WTC11 (cell line): Measurements from ENCODE around the gene IL11RA.

Source experiments
- AFF4 ChIP-seq: sonication (generic); formaldehyde crosslinking; IDR thresholded peaks from 2 replicates; pipeline ENCODE4 v1.8.1; 2023; ENCODE audit warnings: mild to moderate bottlenecking, missing genetic modification reagents, borderline replicate concordance
- CREB1 ChIP-seq: sonication (generic); formaldehyde crosslinking; IDR thresholded peaks from 2 replicates; pipeline ENCODE4 v1.8.0; 2023; ENCODE audit warnings: mild to moderate bottlenecking, missing genetic modification reagents
- ESRRA ChIP-seq: sonication (generic); formaldehyde crosslinking; IDR thresholded peaks from 2 replicates; pipeline ENCODE4 v1.8.1; 2022; ENCODE audit warnings: mild to moderate bottlenecking, missing genetic modification reagents, borderline replicate concordance
- FOXJ3 ChIP-seq: sonication (generic); formaldehyde crosslinking; IDR thresholded peaks from 2 replicates; pipeline ENCODE4 v1.9.0; 2021; ENCODE audit warnings: missing genetic modification reagents, mild to moderate bottlenecking, borderline replicate concordance
- JAZF1 ChIP-seq: fragments of 250-450 bp; sonication (Bioruptor Pico); IDR thresholded peaks from 2 replicates; pipeline ENCODE4 v1.9.0; 2021; ENCODE audit warnings: moderate library complexity, mild to moderate bottlenecking, inconsistent platforms
- JUN ChIP-seq: sonication (generic); formaldehyde crosslinking; IDR thresholded peaks from 2 replicates; pipeline ENCODE4 v1.8.0; 2023; ENCODE audit warnings: mild to moderate bottlenecking, missing genetic modification reagents
- NFYB ChIP-seq: sonication (generic); formaldehyde crosslinking; conservative IDR thresholded peaks from 2 replicates; pipeline ENCODE4 v1.8.0; 2022; ENCODE audit warnings: low read depth, missing genetic modification reagents
- RELA ChIP-seq: sonication (generic); formaldehyde crosslinking; IDR thresholded peaks from 2 replicates; pipeline ENCODE4 v1.8.1; 2022; ENCODE audit warnings: missing genetic modification reagents, mild to moderate bottlenecking, borderline replicate concordance
- SMAD3 ChIP-seq: sonication (generic); formaldehyde crosslinking; IDR thresholded peaks from 2 replicates; pipeline ENCODE4 v1.8.0; 2022; ENCODE audit warnings: missing genetic modification reagents, mild to moderate bottlenecking, borderline replicate concordance
- TEAD1 ChIP-seq: sonication (generic); formaldehyde crosslinking; IDR thresholded peaks from 2 replicates; pipeline ENCODE4 v1.8.0; 2022; ENCODE audit warnings: mild to moderate bottlenecking, missing genetic modification reagents
- USF2 ChIP-seq: sonication (generic); formaldehyde crosslinking; IDR thresholded peaks from 2 replicates; pipeline ENCODE4 v1.8.1; 2023; ENCODE audit warnings: mild to moderate bottlenecking, missing genetic modification reagents, moderate library complexity
- ZNF232 ChIP-seq: sonication (generic); formaldehyde crosslinking; IDR thresholded peaks from 2 replicates; pipeline ENCODE4 v1.8.0; 2022; ENCODE audit warnings: mild to moderate bottlenecking, missing genetic modification reagents
- TF ChIP-seq, protein P1 (sequence below): fragments of 200-600 bp; IDR thresholded peaks from 2 replicates; pipeline ENCODE4 v1.8.0; 2022; ENCODE audit warnings: antibody characterized with exemption
- TF ChIP-seq, protein P2 (sequence below): sonication (generic); formaldehyde crosslinking; IDR thresholded peaks from 2 replicates; pipeline ENCODE4 v1.8.0; 2022; ENCODE audit warnings: mild to moderate bottlenecking, missing genetic modification reagents

DNA sequence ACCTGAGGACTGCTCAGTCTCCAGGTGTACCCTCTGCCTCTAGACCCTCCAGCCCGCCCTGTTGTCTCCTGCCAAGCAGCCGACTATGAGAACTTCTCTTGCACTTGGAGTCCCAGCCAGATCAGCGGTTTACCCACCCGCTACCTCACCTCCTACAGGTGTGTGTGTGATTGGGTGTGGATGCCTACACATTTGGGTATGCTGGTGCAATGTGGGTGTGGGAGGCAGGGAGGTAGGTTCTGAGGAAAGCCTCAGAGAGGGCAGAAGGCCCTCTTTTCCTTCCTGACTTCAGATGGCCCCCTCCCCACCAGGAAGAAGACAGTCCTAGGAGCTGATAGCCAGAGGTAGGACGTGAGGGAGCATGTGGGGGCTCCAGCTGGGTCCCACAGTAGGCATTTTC is 5.0 kb downstream of the IL11RA start:
- TF ChIP-seq, protein P1, sequence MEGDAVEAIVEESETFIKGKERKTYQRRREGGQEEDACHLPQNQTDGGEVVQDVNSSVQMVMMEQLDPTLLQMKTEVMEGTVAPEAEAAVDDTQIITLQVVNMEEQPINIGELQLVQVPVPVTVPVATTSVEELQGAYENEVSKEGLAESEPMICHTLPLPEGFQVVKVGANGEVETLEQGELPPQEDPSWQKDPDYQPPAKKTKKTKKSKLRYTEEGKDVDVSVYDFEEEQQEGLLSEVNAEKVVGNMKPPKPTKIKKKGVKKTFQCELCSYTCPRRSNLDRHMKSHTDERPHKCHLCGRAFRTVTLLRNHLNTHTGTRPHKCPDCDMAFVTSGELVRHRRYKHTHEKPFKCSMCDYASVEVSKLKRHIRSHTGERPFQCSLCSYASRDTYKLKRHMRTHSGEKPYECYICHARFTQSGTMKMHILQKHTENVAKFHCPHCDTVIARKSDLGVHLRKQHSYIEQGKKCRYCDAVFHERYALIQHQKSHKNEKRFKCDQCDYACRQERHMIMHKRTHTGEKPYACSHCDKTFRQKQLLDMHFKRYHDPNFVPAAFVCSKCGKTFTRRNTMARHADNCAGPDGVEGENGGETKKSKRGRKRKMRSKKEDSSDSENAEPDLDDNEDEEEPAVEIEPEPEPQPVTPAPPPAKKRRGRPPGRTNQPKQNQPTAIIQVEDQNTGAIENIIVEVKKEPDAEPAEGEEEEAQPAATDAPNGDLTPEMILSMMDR = no peak
- TF ChIP-seq AFF4 (CRISPR knock-in tag) = no peak
- no peak for TF ChIP-seq ZNF232 (CRISPR knock-in tag)
- TF ChIP-seq ESRRA (CRISPR knock-in tag) = no peak
- no peak for TF ChIP-seq USF2 (CRISPR knock-in tag)
- TF ChIP-seq FOXJ3 (CRISPR knock-in tag) = no peak
- no peak for TF ChIP-seq SMAD3
- TF ChIP-seq JAZF1 (CRISPR knock-in tag) = no peak
- no peak for TF ChIP-seq NFYB (CRISPR knock-in tag)
- no peak for TF ChIP-seq JUN
- TF ChIP-seq CREB1 (CRISPR knock-in tag) = no peak
- no peak for TF ChIP-seq TEAD1 (CRISPR knock-in tag)
- no peak for TF ChIP-seq RELA (CRISPR knock-in tag)
- TF ChIP-seq, protein P2, sequence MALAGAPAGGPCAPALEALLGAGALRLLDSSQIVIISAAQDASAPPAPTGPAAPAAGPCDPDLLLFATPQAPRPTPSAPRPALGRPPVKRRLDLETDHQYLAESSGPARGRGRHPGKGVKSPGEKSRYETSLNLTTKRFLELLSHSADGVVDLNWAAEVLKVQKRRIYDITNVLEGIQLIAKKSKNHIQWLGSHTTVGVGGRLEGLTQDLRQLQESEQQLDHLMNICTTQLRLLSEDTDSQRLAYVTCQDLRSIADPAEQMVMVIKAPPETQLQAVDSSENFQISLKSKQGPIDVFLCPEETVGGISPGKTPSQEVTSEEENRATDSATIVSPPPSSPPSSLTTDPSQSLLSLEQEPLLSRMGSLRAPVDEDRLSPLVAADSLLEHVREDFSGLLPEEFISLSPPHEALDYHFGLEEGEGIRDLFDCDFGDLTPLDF (CRISPR knock-in tag) = no peak
